Testis (tissue), 3 donors: ENCODE data around the gene TPCN2. TPM values are rescaled to one million over a fixed set of nuclear protein-coding genes. Genes with fewer than 3 reads are reported as not detected.

Source experiments
- DNase-seq: peaks from one replicate; pipeline ENCODE4 v3.0.0-alpha.2; 2019
- H3K27ac ChIP-seq, 2 donors: fragments of 200-600 bp; sonication (generic); one replicate each; pipeline ENCODE4 v1.5.1; 2019
- H3K27me3 ChIP-seq: fragments of 200-600 bp; sonication (generic); one replicate; pipeline ENCODE4 v1.5.1; 2019
- H3K36me3 ChIP-seq: fragments of 200-600 bp; sonication (generic); one replicate; pipeline ENCODE4 v1.5.1; 2017; ENCODE audit warnings: low read depth; ENCODE audit errors: missing control alignments
- H3K4me1 ChIP-seq: fragments of 200-600 bp; sonication (generic); one replicate; pipeline ENCODE4 v1.5.1; 2019
- H3K4me3 ChIP-seq, 2 donors: fragments of 200-600 bp; sonication (generic); one replicate each; pipeline ENCODE4 v1.5.1; 2017 to 2019
- H3K9me3 ChIP-seq: fragments of 200-600 bp; sonication (generic); one replicate; pipeline ENCODE4 v1.5.1; 2017
- CTCF ChIP-seq, 3 experiments: fragments of 450-650 bp in 2 of 3; fragments of 200-600 bp in 1 of 3; sonication (generic) in 1 of 3; IDR thresholded peaks; one replicate each; pipeline ENCODE4 v1.5.1; 2016 to 2019; ENCODE audit warnings: antibody characterized with exemption in 3 of 3, mild to moderate bottlenecking in 2 of 3, moderate library complexity in 1 of 3
- POLR2A ChIP-seq: fragments of 450-650 bp; IDR thresholded peaks from one replicate; pipeline ENCODE4 v1.6.1; 2017; ENCODE audit warnings: antibody characterized with exemption, mild to moderate bottlenecking, moderate library complexity
- WGBS, 2 donors: methylation state at CpG; one replicate each; pipeline ENCODE4 v1.1.5; 2018; 5-methylcytosine and 5-hydroxymethylcytosine counted together
- intact Hi-C: fragments of 100-400 bp; cut with DNase I; formaldehyde crosslinking; loops from one replicate; pipeline ENCODE4 v1.15.1; 2023; ENCODE audit warnings: low total_unique reads
- polyA plus RNA-seq: library from polyadenylated mRNA; stranded (reverse); fragments of 350-450 nt; fragmentation: Illumina TruSeq; extraction: RNeasy Lipid Tissue Mini Kit (QIAGEN cat#74804); gene quantifications from one replicate; pipeline ENCODE4 v1.2.3, GENCODE V29; 2014; ENCODE audit warnings: low read depth, low replicate concordance; ENCODE audit not compliant: insufficient read depth
- total RNA-seq, 2 donors: library from RNA; depleted of rRNA; stranded (reverse); fragments of >200 nt; gene quantifications; one replicate each; pipeline ENCODE4 v1.2.3, GENCODE V29; 2016

TPCN2 gene
- total and polyA plus RNA-seq, 3 donors from 2014 or later: 12.9 to 32.5 (median 28.4) TPM

- Histone ChIP-seq H3K27me3 (no peaks in the 10 kb centered on the region), H3K4me3 (no peak overlapping the region), H3K36me3 (no peaks in the 10 kb centered on the region), H3K4me1 (peaks cover 17% of the 10 kb centered on the region), H3K27ac (no peak overlapping the region), H3K9me3 (no peaks in the 10 kb centered on the region)
- TF ChIP-seq CTCF (IDR thresholded peaks at IDR 0.05) (no peak), POLR2A (no peak)
- no peak for DNase-seq
- intact Hi-C loops: no loop called here
- WGBS, 2 donors: 84% methylated on average over 21 of the region's 23 CpGs; no CpG with 5 or more reads in 1 of the 2 donors
These were observed 22.5 kb downstream of the TPCN2 start for GRCh38 chr11:69071086-69071800.

- Histone ChIP-seq H3K4me3 (no peak overlapping the region), H3K9me3 (no peaks in the 10 kb centered on the region), H3K27ac (no peak overlapping the region), H3K27me3 (no peaks in the 10 kb centered on the region), H3K36me3 (no peaks in the 10 kb centered on the region), H3K4me1 (peaks cover 17% of the 10 kb centered on the region)
- TF ChIP-seq CTCF (IDR thresholded peaks at IDR 0.05) (no peak), POLR2A (no peak)
- DNase-seq: no peak
- WGBS, 2 donors: 92 to 93% methylated on average over 12 to 13 of the region's 13 CpGs
- intact Hi-C loops: no loop called here
These were observed 23.2 kb downstream of the TPCN2 start for GRCh38 chr11:69071956-69072355.

GRCh38 chr11:69073469-69073868 lies 24.7 kb downstream of the TPCN2 start:
- Histone ChIP-seq H3K36me3 (no peaks in the 10 kb centered on the region), H3K27ac (no peak overlapping the region), H3K4me3 (no peak overlapping the region), H3K9me3 (no peaks in the 10 kb centered on the region), H3K27me3 (no peaks in the 10 kb centered on the region), H3K4me1 (peaks cover 17% of the 10 kb centered on the region)
- 62 to 74% methylated on average over 8 of the region's 8 CpGs for WGBS, 2 donors
- no peak for TF ChIP-seq POLR2A
- TF ChIP-seq CTCF (IDR thresholded peaks at IDR 0.05): no peak
- DNase-seq: peak; percentile 79
- intact Hi-C loops: no loop called here

- no peak overlapping the region for H3K4me3 ChIP-seq
- intact Hi-C loops: no loop called here
- TF ChIP-seq CTCF (IDR thresholded peaks at IDR 0.05) (no peak), POLR2A (no peak)
- H3K9me3 ChIP-seq: no peaks in the 10 kb centered on the region
- H3K27ac ChIP-seq: peak overlapping the region; percentile 18 to 57
- 81 to 83% methylated on average over 17 to 20 of the region's 20 CpGs for WGBS, 2 donors
- DNase-seq: no peak
- peaks cover 17% of the 10 kb centered on the region for H3K4me1 ChIP-seq
- no peaks in the 10 kb centered on the region for H3K36me3 ChIP-seq
- H3K27me3 ChIP-seq: no peaks in the 10 kb centered on the region
These were observed 25.8 kb downstream of the TPCN2 start for GRCh38 chr11:69074375-69075140.
